Right lobe of liver (tissue), 6 donors: ENCODE measurements around the gene HTT-AS. TPM values are rescaled to one million over a fixed set of nuclear protein-coding genes. Genes with fewer than 3 reads are reported as not detected.
"Not testable (repeated sequence)": the region's sequence is repeated elsewhere in the genome, so short reads cannot be mapped to it uniquely, and the experiment has no call there.

Source experiments
- ATAC-seq, 4 donors: fragments of 200-7000 bp; cut with Tn5 transposase; one replicate each; pipeline ENCODE4 v1.9.1; 2020; ENCODE audit warnings: mild to moderate bottlenecking in 4 of 4, moderate library complexity in 4 of 4
- DNase-seq, 3 donors: peaks; one replicate each; pipeline ENCODE4 v3.0.0-alpha.2; 2020
- H3K27ac ChIP-seq, 3 donors: fragments of 200-600 bp; one replicate each; pipeline ENCODE4 v1.8.0; 2022
- H3K27me3 ChIP-seq, 2 donors: fragments of 200-600 bp; one replicate each; pipeline ENCODE4 v1.8.0; 2022
- H3K36me3 ChIP-seq, 4 donors: fragments of 200-600 bp; sonication (generic) in 1 of 4; one replicate each; pipeline versions ENCODE4 v1.5.1 to v1.8.0; 2017 to 2022; ENCODE audit warnings: control low read depth in 1 of 4
- H3K4me1 ChIP-seq, 4 donors: fragments of 200-600 bp; sonication (generic) in 1 of 4; one replicate each; pipeline versions ENCODE4 v1.5.1 to v1.8.0; 2017 to 2022; ENCODE audit warnings: control low read depth in 1 of 4
- H3K4me3 ChIP-seq, 3 donors: fragments of 200-600 bp; one replicate each; pipeline ENCODE4 v1.8.0; 2022
- H3K9me3 ChIP-seq, 4 donors: fragments of 200-600 bp; sonication (generic) in 1 of 4; one replicate each; pipeline versions ENCODE4 v1.5.1 to v1.8.0; 2017 to 2022; ENCODE audit warnings: control low read depth in 1 of 4
- POLR2A ChIP-seq: fragments of 450-650 bp; IDR thresholded peaks from one replicate; pipeline ENCODE4 v1.6.1; 2017; ENCODE audit warnings: antibody characterized with exemption, mild to moderate bottlenecking
- WGBS: methylation state at CpG from one replicate; pipeline ENCODE4 v1.1.6; 2018; ENCODE audit warnings: low coverage, low lambda C conversion rate; ENCODE audit not compliant: insufficient coverage; ENCODE audit errors: missing lambda C conversion rate; 5-methylcytosine and 5-hydroxymethylcytosine counted together
- intact Hi-C, 2 donors: fragments of 100-400 bp; cut with DNase I; formaldehyde crosslinking; loops; one replicate each; pipeline versions ENCODE4 v1.11.2 to v1.14.1; 2022
- total RNA-seq, 6 experiments: library from RNA; depleted of rRNA in 2 of 6; stranded (reverse); fragments of >200 nt in 2 of 6; fragmentation: NEBNext Ultra II Directional in 3 of 6; extraction: Animal tissue kit (Norgen Biotek cat#: 25700) in 3 of 6; gene quantifications; one replicate each; pipeline versions ENCODE4 v1.1.0 to v1.2.4, GENCODE V29; 2016 to 2023
- TF ChIP-seq, protein P1 (sequence below), 4 donors: fragments of 200-600 bp in 3 of 4; fragments of 450-650 bp in 1 of 4; IDR thresholded peaks; one replicate each; pipeline versions ENCODE4 v1.5.1 to v1.8.0; 2016 to 2022; ENCODE audit warnings: antibody characterized with exemption in 4 of 4, mild to moderate bottlenecking in 2 of 4
- donor health status: DM: no; HTN: yes; CAD: no.
- donor health status: DM: no; HTN: no; CAD: no.
- donor health status: DM: no; HTN: no; CAD: no.
- donor health status: DM: no; HTN: yes; CAD: no.
- donor health status: DM: no; HTN: yes; CAD: no.

HTT-AS gene
- total RNA-seq, 6 experiments from 2014 or later = not detected

DNA sequence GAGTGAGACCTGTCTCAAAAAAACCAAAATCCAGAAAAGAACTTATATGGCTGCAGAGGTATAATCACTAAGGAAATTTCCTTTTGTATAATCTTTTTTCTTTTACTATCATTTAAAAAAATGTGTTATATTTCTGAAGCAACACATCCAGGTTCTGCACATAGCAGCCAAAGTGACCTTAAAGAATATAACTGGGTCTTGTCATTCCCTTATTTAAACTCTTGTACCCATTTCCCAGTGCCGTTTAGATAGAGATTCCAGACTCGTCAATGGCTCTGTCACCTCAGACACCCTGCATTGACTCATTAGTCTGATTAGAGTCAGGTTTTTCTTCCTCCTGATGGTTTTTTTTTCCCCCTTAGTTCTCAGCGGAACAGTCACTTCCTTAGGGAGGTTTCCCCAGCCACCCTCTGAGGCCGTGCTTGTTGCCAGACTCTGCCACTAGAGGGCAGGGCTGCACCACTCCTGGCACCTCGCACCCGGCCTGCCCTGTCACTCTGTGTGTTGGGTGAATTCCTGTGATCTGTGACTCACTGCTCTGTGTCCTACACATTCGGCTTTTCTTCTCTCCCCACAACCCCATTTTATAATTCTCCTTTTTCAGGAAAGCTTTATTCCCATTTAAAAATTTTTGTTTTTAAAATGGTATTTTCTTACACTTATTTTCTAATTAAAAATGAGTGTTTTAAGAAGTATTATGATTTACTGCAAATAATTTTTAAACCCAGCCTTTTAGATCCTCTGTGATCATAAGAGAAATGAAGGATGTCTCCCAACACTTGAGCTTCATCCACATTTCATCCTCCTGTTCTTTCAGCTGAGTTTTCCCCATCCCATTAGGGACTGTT is 32.2 kb upstream of the HTT-AS start:
- H3K4me1 ChIP-seq = peaks cover 0 to 25% (median 3%) of the 10 kb centered on the region in 4 donors
- H3K27ac ChIP-seq = no peak overlapping the region
- intact Hi-C loops = no loop called here
- DNase-seq (peak; percentile 84 to 88 (median 88)), ATAC-seq (peak; percentile 97 to 99 (median 98))
- peaks cover 0 to 36% (median 4%) of the 10 kb centered on the region in 4 donors for H3K36me3 ChIP-seq
- H3K9me3 ChIP-seq = no peaks in the 10 kb centered on the region
- TF ChIP-seq POLR2A = no peak
- TF ChIP-seq, protein P1, sequence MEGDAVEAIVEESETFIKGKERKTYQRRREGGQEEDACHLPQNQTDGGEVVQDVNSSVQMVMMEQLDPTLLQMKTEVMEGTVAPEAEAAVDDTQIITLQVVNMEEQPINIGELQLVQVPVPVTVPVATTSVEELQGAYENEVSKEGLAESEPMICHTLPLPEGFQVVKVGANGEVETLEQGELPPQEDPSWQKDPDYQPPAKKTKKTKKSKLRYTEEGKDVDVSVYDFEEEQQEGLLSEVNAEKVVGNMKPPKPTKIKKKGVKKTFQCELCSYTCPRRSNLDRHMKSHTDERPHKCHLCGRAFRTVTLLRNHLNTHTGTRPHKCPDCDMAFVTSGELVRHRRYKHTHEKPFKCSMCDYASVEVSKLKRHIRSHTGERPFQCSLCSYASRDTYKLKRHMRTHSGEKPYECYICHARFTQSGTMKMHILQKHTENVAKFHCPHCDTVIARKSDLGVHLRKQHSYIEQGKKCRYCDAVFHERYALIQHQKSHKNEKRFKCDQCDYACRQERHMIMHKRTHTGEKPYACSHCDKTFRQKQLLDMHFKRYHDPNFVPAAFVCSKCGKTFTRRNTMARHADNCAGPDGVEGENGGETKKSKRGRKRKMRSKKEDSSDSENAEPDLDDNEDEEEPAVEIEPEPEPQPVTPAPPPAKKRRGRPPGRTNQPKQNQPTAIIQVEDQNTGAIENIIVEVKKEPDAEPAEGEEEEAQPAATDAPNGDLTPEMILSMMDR (IDR thresholded peaks at IDR 0.05) = peak; percentile 89 to 99 (median 98)
- no peak overlapping the region for H3K4me3 ChIP-seq
- under 1% methylated on average over 7 of the region's 7 CpGs for WGBS
- no peaks in the 10 kb centered on the region for H3K27me3 ChIP-seq

DNA sequence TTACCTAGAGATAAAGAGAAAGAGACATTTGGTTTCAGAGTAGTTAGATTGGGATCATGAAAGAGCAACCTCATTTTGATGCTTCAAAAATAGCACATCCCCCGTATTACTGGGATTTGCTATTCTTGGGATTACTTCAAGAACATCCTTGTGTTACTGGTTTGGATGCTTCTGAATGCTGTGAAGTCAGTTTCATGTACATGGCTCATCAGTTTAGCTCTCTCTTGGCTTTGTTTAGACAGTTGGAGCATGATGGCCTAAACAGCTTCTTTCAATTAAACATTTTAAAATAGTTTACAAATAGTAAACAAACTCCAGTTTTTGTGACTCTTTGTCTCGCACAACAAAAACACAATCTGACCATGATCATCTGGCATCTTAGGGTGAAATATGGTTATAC is 24.0 kb upstream of the HTT-AS start:
- DNase-seq (no peak), ATAC-seq (no peak)
- H3K27me3 ChIP-seq = no peaks in the 10 kb centered on the region
- TF ChIP-seq, protein P1 (IDR thresholded peaks at IDR 0.05) = no peak
- TF ChIP-seq POLR2A = no peak
- peaks cover 0 to 5% (median 0%) of the 10 kb centered on the region in 4 donors for H3K4me1 ChIP-seq
- no peak overlapping the region for H3K4me3 ChIP-seq
- intact Hi-C loops = no loop called here
- H3K9me3 ChIP-seq = no peaks in the 10 kb centered on the region
- 82% methylated on average over 2 of the region's 2 CpGs for whole genome bisulfite sequencing
- no peak overlapping the region for H3K27ac ChIP-seq
- no peaks in the 10 kb centered on the region for H3K36me3 ChIP-seq

DNA sequence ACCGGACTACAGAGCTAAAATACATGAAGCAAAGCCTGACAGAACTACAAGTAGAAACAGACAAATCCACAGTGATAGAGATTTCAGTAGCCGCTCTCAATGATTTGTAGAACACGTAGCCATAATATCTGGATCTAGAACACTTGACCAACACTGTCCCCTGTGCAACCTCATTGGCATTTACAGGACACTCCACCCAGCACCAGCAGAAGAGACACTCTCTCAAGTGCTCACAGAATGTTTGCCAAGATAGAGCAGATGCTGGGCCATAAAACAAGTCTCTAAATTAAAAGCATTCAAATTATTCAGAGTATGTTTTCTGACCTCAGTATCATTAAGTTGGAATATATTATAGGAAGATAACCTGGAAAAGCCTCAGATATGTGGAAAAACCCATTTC is 21.9 kb upstream of the HTT-AS start:
- no peak overlapping the region for H3K4me3 ChIP-seq
- ATAC-seq (no peak), DNase-seq (no peak)
- intact Hi-C loops = no loop called here
- H3K27me3 ChIP-seq = no peaks in the 10 kb centered on the region
- WGBS = 100% methylated on average over 2 of the region's 3 CpGs
- no peak for TF ChIP-seq POLR2A
- TF ChIP-seq, protein P1 (IDR thresholded peaks at IDR 0.05) = no peak
- H3K27ac ChIP-seq = no peak overlapping the region
- no peaks in the 10 kb centered on the region for H3K9me3 ChIP-seq
- no peaks in the 10 kb centered on the region for H3K36me3 ChIP-seq
- peaks cover 0 to 9% (median 0%) of the 10 kb centered on the region in 4 donors for H3K4me1 ChIP-seq

DNA sequence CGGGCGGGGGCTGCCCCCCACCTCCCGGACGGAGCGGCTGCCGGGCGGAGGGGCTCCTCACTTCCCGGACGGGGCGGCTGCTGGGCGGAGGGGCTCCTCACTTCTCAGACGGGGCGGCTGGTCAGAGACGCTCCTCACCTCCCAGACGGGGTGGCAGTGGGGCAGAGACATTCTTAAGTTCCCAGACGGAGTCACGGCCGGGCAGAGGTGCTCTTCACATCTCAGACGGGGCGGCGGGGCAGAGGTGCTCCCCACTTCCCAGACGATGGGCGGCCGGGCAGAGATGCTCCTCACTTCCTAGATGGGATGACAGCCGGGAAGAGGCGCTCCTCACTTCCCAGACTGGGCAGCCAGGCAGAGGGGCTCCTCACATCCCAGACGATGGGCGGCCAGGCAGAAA is 20.4 kb upstream of the HTT-AS start:
- H3K4me3 ChIP-seq, H3K27ac ChIP-seq, DNase-seq, H3K36me3 ChIP-seq, intact Hi-C loops, H3K27me3 ChIP-seq, ATAC-seq, H3K9me3 ChIP-seq: not testable (repeated sequence)
- H3K4me1 ChIP-seq = peaks cover 0 to 10% (median 0%) of the 10 kb centered on the region in 4 donors
- no CpG with 5 or more reads among the region's 28 CpGs for WGBS

DNA sequence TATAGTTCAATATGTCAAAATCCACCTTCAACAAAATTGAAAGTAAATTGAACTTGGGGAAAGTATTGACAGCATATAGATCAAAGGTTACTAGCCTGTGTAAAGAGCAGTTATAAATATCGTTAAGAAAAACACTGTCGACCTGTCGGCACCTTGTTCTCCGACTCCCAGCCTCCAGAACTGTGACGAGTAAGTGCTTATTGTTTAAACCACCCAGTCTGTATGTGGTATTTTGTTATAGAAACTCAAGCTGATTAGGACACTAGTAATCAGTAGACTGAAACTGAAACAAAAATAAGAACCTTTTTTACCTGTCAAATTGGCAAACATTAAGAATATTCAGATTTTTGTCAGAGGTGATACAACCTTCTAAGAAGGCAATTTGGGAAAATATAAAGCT is 17.1 kb upstream of the HTT-AS start:
- intact Hi-C loops = no loop called here
- Histone ChIP-seq H3K4me1 (peaks cover 0 to 24% (median 0%) of the 10 kb centered on the region in 4 donors), H3K9me3 (no peaks in the 10 kb centered on the region), H3K27ac (peak overlapping the region in 2 of 3 donors; percentile 49 to 55), H3K4me3 (peak overlapping the region in 1 of 3 donors; percentile 1), H3K36me3 (no peaks in the 10 kb centered on the region), H3K27me3 (no peaks in the 10 kb centered on the region)
- TF ChIP-seq, protein P1 (IDR thresholded peaks at IDR 0.05) = no peak
- no peak for TF ChIP-seq POLR2A
- WGBS = 35% methylated on average over 5 of the region's 5 CpGs
- ATAC-seq (peak; percentile 53 to 77 (median 63)), DNase-seq (no peak)
